ENCODE data around the gene PAGR1.
"Not testable (repeated sequence)": the region's sequence is repeated elsewhere in the genome, so short reads cannot be mapped to it uniquely, and the experiment has no call there.

Gene PAGR1

DNA sequence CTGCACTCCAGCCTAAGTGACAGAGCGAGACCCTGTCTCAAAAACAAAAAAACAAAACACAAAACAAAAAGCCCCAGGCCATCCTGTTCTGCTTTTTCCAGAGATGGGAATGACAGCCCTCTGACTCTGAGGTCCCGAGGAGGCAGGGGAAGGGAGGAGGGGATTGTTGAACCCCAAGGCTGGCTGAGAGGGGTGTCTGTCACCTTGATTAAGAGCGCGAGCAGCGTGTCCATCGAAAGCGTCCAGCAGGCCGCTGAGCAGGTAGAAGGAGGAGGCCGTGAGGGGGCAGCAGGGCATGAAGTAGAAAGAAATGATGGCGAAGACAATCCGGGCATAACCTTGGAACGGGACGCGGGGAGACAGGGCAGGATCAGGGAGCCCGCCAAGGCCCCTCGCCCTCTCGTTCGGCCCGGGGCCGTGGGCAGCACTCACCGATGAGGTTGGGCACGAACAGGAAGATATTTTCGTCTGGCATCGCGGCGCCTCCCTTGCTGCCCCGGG lies 46.5 kb downstream of the PAGR1 start:
- DNase-seq (ENCODE audit: low read depth in 2 of 3, low spot score in 2 of 3): no peak

DNA sequence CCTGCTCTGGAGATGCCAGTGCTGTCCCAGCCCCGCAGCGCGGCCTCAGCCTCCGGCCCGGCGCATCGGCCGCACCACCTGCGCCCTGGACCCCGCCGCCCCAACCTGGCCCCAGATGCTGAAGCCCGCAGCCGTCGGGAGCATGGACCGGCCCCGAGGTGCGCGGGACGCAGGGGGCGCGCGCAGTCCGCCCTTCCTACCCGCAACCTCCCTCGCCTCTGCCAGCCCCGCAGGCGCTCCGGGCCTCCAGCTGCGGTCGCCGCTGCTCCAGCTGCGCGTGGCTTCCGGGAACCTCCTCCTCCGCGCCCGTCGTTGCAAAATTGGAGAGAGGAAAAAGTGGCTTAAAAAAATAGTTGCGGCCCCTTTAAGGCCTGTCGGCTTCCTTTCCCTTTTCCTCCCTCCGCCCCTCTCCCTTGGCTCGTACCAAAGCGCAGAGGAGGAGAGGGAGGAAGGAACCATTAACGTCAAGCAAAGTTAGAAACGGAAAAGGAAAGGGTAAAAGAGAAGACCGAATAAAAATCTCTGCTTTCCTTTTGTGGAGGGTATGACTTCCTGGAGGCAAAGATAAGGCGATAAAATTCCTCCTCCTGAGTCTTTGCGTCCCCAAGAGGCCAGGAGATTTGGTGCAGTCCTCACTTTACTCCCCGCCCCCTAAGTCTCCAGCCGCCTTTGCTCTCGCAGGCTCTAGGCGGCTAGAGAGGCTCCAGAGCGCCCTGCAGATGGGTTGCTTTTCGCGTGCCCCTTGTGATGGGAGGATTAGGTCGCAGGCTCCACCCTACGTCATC lies 47.1 kb downstream of the PAGR1 start, which contains the start of gene CDIPT:
Gene CDIPT, minus strand, starts transcription at position 343 of the 785 bp plus-strand sequence. CDS start 369 bp downstream, outside the sequence.
- DNase-seq (ENCODE audit: low read depth in 2 of 3, low spot score in 2 of 3): peak; percentile 70 to 79 (median 78)

DNA sequence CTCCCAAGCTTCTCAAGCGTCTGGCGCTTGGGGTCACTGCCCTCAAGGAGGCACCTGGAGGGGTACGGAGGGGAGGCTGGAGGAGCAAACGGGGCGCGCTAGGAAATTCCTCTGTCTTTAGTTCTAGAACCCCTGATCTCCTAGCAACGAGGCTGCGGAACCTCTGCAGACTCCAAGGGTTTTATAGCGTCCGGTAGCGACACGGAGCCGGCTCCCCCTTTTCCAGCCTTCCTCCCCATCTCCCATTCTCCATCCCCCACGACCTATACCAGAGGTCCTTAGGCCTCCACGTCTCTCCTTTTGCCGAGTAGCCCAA lies 47.7 kb downstream of the PAGR1 start:
- DNase-seq (ENCODE audit: low read depth in 2 of 3, low spot score in 2 of 3): no peak

DNA sequence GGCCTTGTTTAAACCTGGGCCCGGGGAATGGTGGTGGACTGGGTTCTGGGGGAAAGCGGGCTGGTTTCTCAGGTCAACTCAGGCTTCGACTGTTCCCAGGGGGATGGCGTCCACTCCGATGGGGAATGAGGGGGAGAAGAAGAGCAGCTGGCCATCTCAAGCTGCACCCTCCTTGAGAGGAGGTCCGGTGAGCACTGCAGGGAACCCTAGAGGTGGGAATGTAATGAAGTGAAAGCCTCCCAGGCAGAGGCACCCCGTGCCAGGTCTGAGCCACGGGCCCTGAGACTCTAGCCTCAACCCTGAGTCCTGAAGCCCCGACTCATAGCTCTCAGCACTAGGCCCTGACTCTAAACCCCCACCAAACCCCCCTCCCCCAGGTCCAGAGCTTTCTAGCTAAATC lies 48.3 kb downstream of the PAGR1 start:
- no peak for DNase-seq (ENCODE audit: low read depth in 2 of 3, low spot score in 2 of 3)

DNA sequence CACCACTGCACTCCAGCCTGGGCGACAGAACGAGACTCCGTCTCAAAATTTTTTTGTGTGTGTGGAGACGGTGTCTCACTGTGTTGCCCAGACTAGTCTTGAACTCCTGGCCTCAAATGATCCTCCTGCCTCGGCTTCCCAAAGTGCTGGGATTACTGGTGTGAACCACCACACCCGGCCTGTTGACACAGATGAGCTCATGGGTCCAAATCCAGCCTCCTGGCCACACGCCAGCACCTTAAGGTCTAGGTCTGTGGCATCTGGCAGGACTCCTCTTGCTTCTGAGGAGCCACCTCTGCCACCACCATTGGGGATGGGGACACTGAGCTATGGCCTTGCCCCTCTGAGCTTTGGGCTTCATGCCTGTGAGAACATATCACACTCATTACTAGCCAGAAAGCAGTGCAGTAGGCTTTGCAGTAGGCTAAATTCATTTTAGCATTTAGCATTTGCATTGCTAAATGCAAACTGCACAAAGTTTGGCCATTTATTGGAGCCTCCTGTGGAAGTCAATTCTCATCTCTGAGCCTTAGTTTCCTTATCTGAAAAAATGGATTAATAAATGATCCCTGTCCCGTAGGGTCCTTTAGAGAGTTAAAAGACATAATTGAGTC lies 52.6 kb downstream of the PAGR1 start:
- no peak for DNase-seq (ENCODE audit: low read depth in 2 of 3, low spot score in 2 of 3)

DNA sequence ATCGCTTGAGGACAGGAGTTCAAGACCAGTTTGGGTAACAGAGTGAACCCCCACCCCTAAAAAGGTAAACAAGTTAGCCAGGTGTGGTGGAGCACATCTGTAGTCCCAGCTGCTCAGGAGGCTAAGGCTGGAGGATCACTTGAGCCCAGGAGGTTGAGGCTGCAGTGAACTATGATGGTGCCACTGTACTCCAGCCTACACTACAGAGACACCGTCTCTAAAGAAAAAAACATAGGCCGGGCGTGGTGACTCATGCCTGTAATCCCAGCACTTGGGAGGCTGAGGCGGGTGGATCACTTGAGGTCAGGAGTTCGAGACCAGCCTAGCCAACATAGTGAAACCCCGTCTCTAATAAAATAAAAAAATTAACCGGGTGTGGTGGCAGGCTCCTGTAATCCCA lies 53.1 kb downstream of the PAGR1 start:
- not testable (repeated sequence) for DNase-seq (ENCODE audit: low read depth in 2 of 3, low spot score in 2 of 3)
